ENCODE data around the gene EIF1. TPM values are rescaled to one million over a fixed set of nuclear protein-coding genes. Genes with fewer than 3 reads are reported as not detected.

Gene EIF1
- total and polyA plus RNA-seq, 2 experiments from 2014 or later, result 272 to 603 TPM

DNA sequence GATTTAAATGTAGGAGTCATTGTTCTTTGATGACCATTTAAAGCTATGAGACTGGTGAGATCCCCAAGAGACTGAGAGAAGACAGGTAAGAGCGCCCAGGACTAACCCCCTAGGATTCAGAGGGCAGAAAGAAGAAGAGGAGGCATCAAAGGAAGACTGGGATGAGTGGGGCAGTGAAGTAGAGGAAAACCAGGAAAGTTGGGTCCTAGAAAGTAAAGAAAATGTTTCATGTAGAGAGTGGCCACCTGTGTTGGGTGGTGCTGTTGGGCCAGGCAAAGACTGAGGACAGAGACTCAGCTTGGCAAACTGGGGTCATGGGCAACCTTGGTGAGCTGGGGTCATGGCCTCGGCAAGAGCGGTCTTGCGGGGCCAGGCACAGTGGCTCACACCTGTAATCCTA is 47.1 kb downstream of the EIF1 start (continued):
- TF ChIP-seq, protein P1, sequence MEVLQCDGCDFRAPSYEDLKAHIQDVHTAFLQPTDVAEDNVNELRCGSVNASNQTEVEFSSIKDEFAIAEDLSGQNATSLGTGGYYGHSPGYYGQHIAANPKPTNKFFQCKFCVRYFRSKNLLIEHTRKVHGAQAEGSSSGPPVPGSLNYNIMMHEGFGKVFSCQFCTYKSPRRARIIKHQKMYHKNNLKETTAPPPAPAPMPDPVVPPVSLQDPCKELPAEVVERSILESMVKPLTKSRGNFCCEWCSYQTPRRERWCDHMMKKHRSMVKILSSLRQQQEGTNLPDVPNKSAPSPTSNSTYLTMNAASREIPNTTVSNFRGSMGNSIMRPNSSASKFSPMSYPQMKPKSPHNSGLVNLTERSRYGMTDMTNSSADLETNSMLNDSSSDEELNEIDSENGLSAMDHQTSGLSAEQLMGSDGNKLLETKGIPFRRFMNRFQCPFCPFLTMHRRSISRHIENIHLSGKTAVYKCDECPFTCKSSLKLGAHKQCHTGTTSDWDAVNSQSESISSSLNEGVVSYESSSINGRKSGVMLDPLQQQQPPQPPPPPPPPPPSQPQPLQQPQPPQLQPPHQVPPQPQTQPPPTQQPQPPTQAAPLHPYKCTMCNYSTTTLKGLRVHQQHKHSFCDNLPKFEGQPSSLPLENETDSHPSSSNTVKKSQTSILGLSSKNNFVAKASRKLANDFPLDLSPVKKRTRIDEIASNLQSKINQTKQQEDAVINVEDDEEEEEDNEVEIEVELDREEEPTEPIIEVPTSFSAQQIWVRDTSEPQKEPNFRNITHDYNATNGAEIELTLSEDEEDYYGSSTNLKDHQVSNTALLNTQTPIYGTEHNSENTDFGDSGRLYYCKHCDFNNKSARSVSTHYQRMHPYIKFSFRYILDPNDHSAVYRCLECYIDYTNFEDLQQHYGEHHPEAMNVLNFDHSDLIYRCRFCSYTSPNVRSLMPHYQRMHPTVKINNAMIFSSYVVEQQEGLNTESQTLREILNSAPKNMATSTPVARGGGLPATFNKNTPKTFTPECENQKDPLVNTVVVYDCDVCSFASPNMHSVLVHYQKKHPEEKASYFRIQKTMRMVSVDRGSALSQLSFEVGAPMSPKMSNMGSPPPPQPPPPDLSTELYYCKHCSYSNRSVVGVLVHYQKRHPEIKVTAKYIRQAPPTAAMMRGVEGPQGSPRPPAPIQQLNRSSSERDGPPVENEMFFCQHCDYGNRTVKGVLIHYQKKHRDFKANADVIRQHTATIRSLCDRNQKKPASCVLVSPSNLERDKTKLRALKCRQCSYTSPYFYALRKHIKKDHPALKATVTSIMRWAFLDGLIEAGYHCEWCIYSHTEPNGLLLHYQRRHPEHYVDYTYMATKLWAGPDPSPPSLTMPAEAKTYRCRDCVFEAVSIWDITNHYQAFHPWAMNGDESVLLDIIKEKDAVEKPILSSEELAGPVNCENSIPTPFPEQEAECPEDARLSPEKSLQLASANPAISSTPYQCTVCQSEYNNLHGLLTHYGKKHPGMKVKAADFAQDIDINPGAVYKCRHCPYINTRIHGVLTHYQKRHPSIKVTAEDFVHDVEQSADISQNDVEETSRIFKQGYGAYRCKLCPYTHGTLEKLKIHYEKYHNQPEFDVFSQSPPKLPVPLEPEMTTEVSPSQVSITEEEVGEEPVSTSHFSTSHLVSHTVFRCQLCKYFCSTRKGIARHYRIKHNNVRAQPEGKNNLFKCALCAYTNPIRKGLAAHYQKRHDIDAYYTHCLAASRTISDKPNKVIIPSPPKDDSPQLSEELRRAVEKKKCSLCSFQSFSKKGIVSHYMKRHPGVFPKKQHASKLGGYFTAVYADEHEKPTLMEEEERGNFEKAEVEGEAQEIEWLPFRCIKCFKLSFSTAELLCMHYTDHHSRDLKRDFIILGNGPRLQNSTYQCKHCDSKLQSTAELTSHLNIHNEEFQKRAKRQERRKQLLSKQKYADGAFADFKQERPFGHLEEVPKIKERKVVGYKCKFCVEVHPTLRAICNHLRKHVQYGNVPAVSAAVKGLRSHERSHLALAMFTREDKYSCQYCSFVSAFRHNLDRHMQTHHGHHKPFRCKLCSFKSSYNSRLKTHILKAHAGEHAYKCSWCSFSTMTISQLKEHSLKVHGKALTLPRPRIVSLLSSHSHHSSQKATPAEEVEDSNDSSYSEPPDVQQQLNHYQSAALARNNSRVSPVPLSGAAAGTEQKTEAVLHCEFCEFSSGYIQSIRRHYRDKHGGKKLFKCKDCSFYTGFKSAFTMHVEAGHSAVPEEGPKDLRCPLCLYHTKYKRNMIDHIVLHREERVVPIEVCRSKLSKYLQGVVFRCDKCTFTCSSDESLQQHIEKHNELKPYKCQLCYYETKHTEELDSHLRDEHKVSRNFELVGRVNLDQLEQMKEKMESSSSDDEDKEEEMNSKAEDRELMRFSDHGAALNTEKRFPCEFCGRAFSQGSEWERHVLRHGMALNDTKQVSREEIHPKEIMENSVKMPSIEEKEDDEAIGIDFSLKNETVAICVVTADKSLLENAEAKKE (CRISPR knock-in tag; IDR thresholded peaks at IDR 0.05), result no peak
- TF ChIP-seq ZNF114 (CRISPR knock-in tag; IDR thresholded peaks at IDR 0.05), result no peak
- TF ChIP-seq POLR2AphosphoS5 (IDR thresholded peaks at IDR 0.05; ENCODE audit: low read depth), result no peak
- no peak for TF ChIP-seq EZH2phosphoT487 (IDR thresholded peaks at IDR 0.05; ENCODE audit: unreplicated experiment)
- TF ChIP-seq, protein P2, sequence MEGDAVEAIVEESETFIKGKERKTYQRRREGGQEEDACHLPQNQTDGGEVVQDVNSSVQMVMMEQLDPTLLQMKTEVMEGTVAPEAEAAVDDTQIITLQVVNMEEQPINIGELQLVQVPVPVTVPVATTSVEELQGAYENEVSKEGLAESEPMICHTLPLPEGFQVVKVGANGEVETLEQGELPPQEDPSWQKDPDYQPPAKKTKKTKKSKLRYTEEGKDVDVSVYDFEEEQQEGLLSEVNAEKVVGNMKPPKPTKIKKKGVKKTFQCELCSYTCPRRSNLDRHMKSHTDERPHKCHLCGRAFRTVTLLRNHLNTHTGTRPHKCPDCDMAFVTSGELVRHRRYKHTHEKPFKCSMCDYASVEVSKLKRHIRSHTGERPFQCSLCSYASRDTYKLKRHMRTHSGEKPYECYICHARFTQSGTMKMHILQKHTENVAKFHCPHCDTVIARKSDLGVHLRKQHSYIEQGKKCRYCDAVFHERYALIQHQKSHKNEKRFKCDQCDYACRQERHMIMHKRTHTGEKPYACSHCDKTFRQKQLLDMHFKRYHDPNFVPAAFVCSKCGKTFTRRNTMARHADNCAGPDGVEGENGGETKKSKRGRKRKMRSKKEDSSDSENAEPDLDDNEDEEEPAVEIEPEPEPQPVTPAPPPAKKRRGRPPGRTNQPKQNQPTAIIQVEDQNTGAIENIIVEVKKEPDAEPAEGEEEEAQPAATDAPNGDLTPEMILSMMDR (conservative IDR thresholded peaks at IDR 0.05; ENCODE audit: low read depth in 2 of 2), result no peak
- TF ChIP-seq CREB1 (CRISPR knock-in tag; IDR thresholded peaks at IDR 0.05; ENCODE audit: low read depth), result no peak

DNA sequence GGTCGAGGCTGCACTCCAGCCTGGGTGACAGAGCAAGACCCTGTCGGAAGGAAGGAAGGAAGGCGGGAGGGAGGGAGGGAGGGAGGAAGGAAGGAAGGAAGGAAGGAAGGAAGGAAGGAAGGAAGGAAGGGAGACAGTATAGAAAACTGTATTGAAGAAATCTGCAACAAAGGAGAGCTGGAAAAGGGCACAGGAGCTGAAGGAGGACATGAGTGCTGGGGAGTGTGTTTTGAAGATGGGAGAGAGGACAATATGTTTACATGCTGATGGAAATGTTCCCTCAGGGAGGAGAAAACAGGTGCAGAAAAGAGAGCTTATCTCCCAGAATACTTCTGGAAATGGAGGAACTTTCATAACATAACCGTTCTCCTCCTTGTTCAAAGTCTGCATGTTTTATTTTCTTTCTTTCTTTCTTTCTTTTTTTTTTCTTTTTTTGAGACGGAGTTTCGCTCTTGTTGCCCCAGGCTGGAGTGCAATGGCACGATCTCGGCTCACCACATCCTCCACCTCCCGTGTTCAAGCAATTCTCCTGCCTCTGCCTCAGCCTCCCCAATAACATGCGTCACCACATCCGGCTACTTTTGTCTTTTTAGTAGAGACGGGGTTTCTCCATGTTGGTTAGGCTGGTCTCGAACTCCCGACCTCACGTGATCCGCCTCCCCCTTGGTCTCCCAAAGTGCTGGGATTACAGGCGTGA is 48.4 kb downstream of the EIF1 start:
- DNase-seq (ENCODE audit: low spot score), result no peak
- Histone ChIP-seq H3K4me3 (no peak overlapping the region), H3K27ac (ENCODE audit: low read depth) (no peak overlapping the region), H3F3A (replicated peaks; ENCODE audit: low read depth) (no peaks in the 10 kb centered on the region; the same call in 1 of the 2 replicates), H3K9me2 (ENCODE audit: insufficient read depth) (no peaks in the 10 kb centered on the region), H3K27me3 (ENCODE audit: insufficient read depth) (peaks cover 58% of the 10 kb centered on the region), H3K4me1 (ENCODE audit: insufficient read depth) (peaks cover 17% of the 10 kb centered on the region), H3K79me2 (replicated peaks; ENCODE audit: insufficient read depth) (no peaks in the 10 kb centered on the region), H2AFZ (no peak overlapping the region), H3K36me3 (ENCODE audit: insufficient read depth) (no peaks in the 10 kb centered on the region), H4K20me1 (replicated peaks; ENCODE audit: insufficient read depth) (no peaks in the 10 kb centered on the region), H3K4me2 (no peak overlapping the region)
- Mint-ChIP-seq H3K27ac (no peak overlapping the region), H3K27me3 (ENCODE audit: insufficient read depth, low read depth, poor library complexity) (peaks cover 58% of the 10 kb centered on the region), H3K9me3 (no peaks in the 10 kb centered on the region), H3K4me1 (peaks cover 21% of the 10 kb centered on the region), H3K4me3 (no peak overlapping the region), H3K36me3 (ENCODE audit: low read depth) (peaks cover 2% of the 10 kb centered on the region; the same call in 1 of the 3 replicates)
- ATAC-seq, result no peak
- TF ChIP-seq, protein P1 (CRISPR knock-in tag; IDR thresholded peaks at IDR 0.05), result no peak
- TF ChIP-seq STAT1 (IDR thresholded peaks at IDR 0.05; ENCODE audit: unreplicated experiment), result no peak

Data from GM23338 (cell line).